Kidney epithelial cell (primary cell): ENCODE measurements around the gene CALD1. TPM values are rescaled to one million over a fixed set of nuclear protein-coding genes. Genes with fewer than 3 reads are reported as not detected.

Source experiments
- DNase-seq: peaks from one replicate; pipeline ENCODE4 v3.0.0-alpha.2; 2010; ENCODE audit warnings: low read depth
- H3K27me3 ChIP-seq: 2 replicates; pipeline ENCODE4 v1.6.0; 2011; ENCODE audit warnings: low read length; ENCODE audit not compliant: control insufficient read depth, insufficient read depth
- H3K36me3 ChIP-seq: 2 replicates; pipeline ENCODE4 v1.5.1; 2011; ENCODE audit warnings: low read length; ENCODE audit not compliant: control insufficient read depth, insufficient read depth
- H3K4me3 ChIP-seq: 2 replicates; pipeline ENCODE4 v1.5.1; 2011; ENCODE audit warnings: low read depth, mild to moderate bottlenecking, control low read depth, low read length
- CTCF ChIP-seq: IDR thresholded peaks from 2 replicates; pipeline ENCODE4 v1.5.1; 2011; ENCODE audit warnings: mild to moderate bottlenecking, moderate library complexity, low read length, control low read depth, inconsistent platforms; ENCODE audit not compliant: insufficient read depth, poor library complexity, severe bottlenecking
- total RNA-seq: library from RNA; depleted of rRNA; stranded (reverse); fragments of >200 nt; gene quantifications from 2 replicates; pipeline ENCODE4 v1.2.3, GENCODE V29; 2015

The CALD1 gene
- total RNA-seq, 1 donor from 2014 or later = 255 TPM

GRCh38 chr7:134892963-134893362 is 113.5 kb downstream of the CALD1 start:
- Histone ChIP-seq H3K27me3 (no peaks in the 10 kb centered on the region), H3K36me3 (no peaks in the 10 kb centered on the region), H3K4me3 (peak overlapping the region; percentile 70)
- DNase-seq = no peak
- TF ChIP-seq CTCF = no peak

- no peaks in the 10 kb centered on the region for H3K27me3 ChIP-seq
- no peak for DNase-seq
- TF ChIP-seq CTCF = no peak
- H3K4me3 ChIP-seq = no peak overlapping the region
- no peaks in the 10 kb centered on the region for H3K36me3 ChIP-seq
Observed at GRCh38 chr7:134893920-134894319, 114.5 kb downstream of the CALD1 start.

GRCh38 chr7:134894928-134895327 is 115.5 kb downstream of the CALD1 start:
- Histone ChIP-seq H3K36me3 (no peaks in the 10 kb centered on the region), H3K4me3 (no peak overlapping the region), H3K27me3 (no peaks in the 10 kb centered on the region)
- TF ChIP-seq CTCF = no peak
- no peak for DNase-seq

GRCh38 chr7:134896073-134896472 is 116.6 kb downstream of the CALD1 start:
- H3K27me3 ChIP-seq = no peaks in the 10 kb centered on the region
- DNase-seq = no peak
- no peaks in the 10 kb centered on the region for H3K36me3 ChIP-seq
- no peak for TF ChIP-seq CTCF
- H3K4me3 ChIP-seq = no peak overlapping the region

GRCh38 chr7:134897936-134898335 is 118.5 kb downstream of the CALD1 start:
- no peak for DNase-seq
- Histone ChIP-seq H3K27me3 (no peaks in the 10 kb centered on the region), H3K4me3 (no peak overlapping the region), H3K36me3 (no peaks in the 10 kb centered on the region)
- TF ChIP-seq CTCF = no peak

- TF ChIP-seq CTCF = no peak
- no peaks in the 10 kb centered on the region for H3K36me3 ChIP-seq
- peak; percentile 47 for DNase-seq
- no peak overlapping the region for H3K4me3 ChIP-seq
- H3K27me3 ChIP-seq = no peaks in the 10 kb centered on the region
Observed at GRCh38 chr7:134899729-134900128, 120.3 kb downstream of the CALD1 start.
